HepG2 (cell line): ENCODE data around the gene SS18L1. TPM values are rescaled to one million over a fixed set of nuclear protein-coding genes. Genes with fewer than 3 reads are reported as not detected.
A peak's percentile ranks its signal among the peaks of the same experiment; 100 is the strongest.

Source experiments
- DR1 ChIP-seq: sonication (generic); formaldehyde crosslinking; IDR thresholded peaks from 2 replicates; pipeline ENCODE4 v1.8.0; 2021; ENCODE audit warnings: mild to moderate bottlenecking, missing genetic modification reagents, inconsistent platforms
- FOSL2 ChIP-seq: sonication (generic); formaldehyde crosslinking; IDR thresholded peaks from 2 replicates; pipeline ENCODE4 v1.4.0; 2020; ENCODE audit warnings: missing genetic modification reagents
- GLI4 ChIP-seq: sonication (generic); formaldehyde crosslinking; IDR thresholded peaks from 2 replicates; pipeline ENCODE4 v1.5.1; 2020; ENCODE audit warnings: missing genetic modification reagents, mild to moderate bottlenecking, moderate library complexity, borderline replicate concordance
- IKZF1 ChIP-seq: fragments of 450-650 bp; IDR thresholded peaks from 2 replicates; pipeline ENCODE4 v1.7.1; 2016
- NFAT5 ChIP-seq: sonication (generic); formaldehyde crosslinking; IDR thresholded peaks from 2 replicates; pipeline ENCODE4 v1.4.0; 2020; ENCODE audit warnings: missing genetic modification reagents
- SP2 ChIP-seq: sonication (generic); formaldehyde crosslinking; IDR thresholded peaks from 2 replicates; pipeline ENCODE4 v1.5.1; 2020; ENCODE audit warnings: mild to moderate bottlenecking, missing genetic modification reagents
- ZBTB40 ChIP-seq, 2 experiments: fragments of 450-650 bp in 1 of 2; sonication (generic) in 1 of 2; formaldehyde crosslinking in 1 of 2; IDR thresholded peaks; 2 replicates each; pipeline versions ENCODE4 v1.6.1 to v1.8.0; 2016 to 2022; ENCODE audit warnings: antibody characterized with exemption in 1 of 2, mild to moderate bottlenecking in 1 of 2, missing genetic modification reagents in 1 of 2
- ZFX ChIP-seq: sonication (generic); formaldehyde crosslinking; IDR thresholded peaks from 2 replicates; pipeline ENCODE4 v1.4.0; 2020; ENCODE audit warnings: mild to moderate bottlenecking, low read depth, missing genetic modification reagents, moderate library complexity
- ZNF121 ChIP-seq: sonication (generic); formaldehyde crosslinking; IDR thresholded peaks from 2 replicates; pipeline ENCODE4 v1.5.0; 2020; ENCODE audit warnings: mild to moderate bottlenecking, missing genetic modification reagents
- ZNF691 ChIP-seq: sonication (generic); formaldehyde crosslinking; IDR thresholded peaks from 2 replicates; pipeline ENCODE4 v1.4.0; 2020; ENCODE audit warnings: missing genetic modification reagents, low read depth, mild to moderate bottlenecking, borderline replicate concordance
- polyA plus RNA-seq, 8 experiments: library from polyadenylated mRNA; depleted of rRNA in 3 of 8; stranded (reverse) in 7 of 8; unstranded in 1 of 8; fragments of >200 nt; fragmentation: Illumina TruSeq in 4 of 8; extraction: Trizol in 4 of 8; gene quantifications; 2 replicates each; pipeline versions ENCODE4 v1.2.1 to v1.2.3, GENCODE V29; 2011 to 2016; ENCODE audit warnings: low read depth in 4 of 8, missing spikeins in 1 of 8, mixed read lengths in 1 of 8; ENCODE audit not compliant: insufficient read depth in 1 of 8
- total RNA-seq, 5 experiments: library from RNA; depleted of rRNA; stranded (reverse); fragments of >200 nt; fragmentation: Illumina TruSeq; extraction: Trizol; gene quantifications; 2 replicates each; pipeline ENCODE4 v1.2.3, GENCODE V29; 2016; ENCODE audit warnings: low read depth in 1 of 5

SS18L1 gene
- total and polyA plus RNA-seq, 2 of the 13 experiments (the other 11 are each of a cell fraction or from before 2014, with no cell fraction given): 17.8 to 27.6 TPM

GRCh38 chr20:62119591-62120364 is 23.8 kb upstream of the SS18L1 start (continued):
- TF ChIP-seq ZBTB40 (IDR thresholded peaks at IDR 0.05) (no peak), ZBTB40 (CRISPR knock-in tag; IDR thresholded peaks at IDR 0.05) (no peak; the same call in none of the 2 replicates), SP2 (CRISPR knock-in tag) (0 out of 2 replicates have a peak, but pooled peaks have one; percentile 21), DR1 (no peak; the same call in 1 of the 2 replicates), ZFX (peak; percentile 61), NFAT5 (CRISPR knock-in tag) (no peak), GLI4 (CRISPR knock-in tag) (0 out of 2 replicates have a peak, but pooled peaks have one; percentile 65), IKZF1 (no peak), ZNF121 (CRISPR knock-in tag) (no peak), ZNF691 (no peak; the same call in 1 of the 2 replicates), FOSL2 (CRISPR knock-in tag) (no peak; the same call in 1 of the 2 replicates)
